ENCODE results near the gene MRAP. TPM values are rescaled to one million over a fixed set of nuclear protein-coding genes. Genes with fewer than 3 reads are reported as not detected.

MRAP gene
- total RNA-seq, 1 experiment from 2014 or later, result not detected

DNA sequence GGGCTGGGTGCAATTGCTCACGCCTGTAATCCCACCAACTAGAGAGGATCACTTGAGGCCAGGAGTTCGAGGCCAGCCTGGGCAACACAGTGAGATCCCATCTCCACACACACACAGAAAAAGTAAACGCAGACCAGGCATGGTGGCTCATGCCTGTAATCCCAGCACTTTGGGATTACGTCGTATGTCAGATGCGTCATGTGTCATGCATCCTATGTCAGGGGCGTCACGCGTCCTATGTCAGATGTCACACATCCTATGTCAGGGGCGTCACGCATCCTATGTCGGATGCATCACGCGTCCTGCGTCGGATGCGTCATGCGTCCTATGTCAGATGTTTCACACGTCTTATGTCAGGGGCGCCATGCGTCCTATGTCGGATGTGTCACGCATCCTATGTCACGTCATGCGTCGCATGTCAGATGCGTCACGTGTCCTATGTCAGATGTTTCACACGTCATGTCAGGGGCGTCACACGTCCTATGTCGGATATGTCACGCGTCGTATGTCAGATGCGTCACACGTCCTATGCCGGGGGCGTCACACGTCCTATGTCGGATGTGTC, 1.5 kb downstream of the MRAP start:
- ChIA-PET POLR2A (ENCODE audit: unreplicated experiment) (no interaction called here), CTCF (no interaction called here)
- Histone ChIP-seq H3K4me1 (replicated peaks; ENCODE audit: insufficient read depth) (no peaks in the 10 kb centered on the region), H3K4me2 (no peak overlapping the region), H3K9me2 (ENCODE audit: insufficient read depth) (no peaks in the 10 kb centered on the region), H3K9me3 (ENCODE audit: insufficient read depth, low read depth) (no peaks in the 10 kb centered on the region), H3K27ac (no peak overlapping the region), H3K27me3 (ENCODE audit: insufficient read depth, low read depth) (no peaks in the 10 kb centered on the region), H3K79me2 (ENCODE audit: low read depth) (no peaks in the 10 kb centered on the region), H4K20me1 (ENCODE audit: insufficient read depth) (no peaks in the 10 kb centered on the region), H3K36me3 (ENCODE audit: low read depth) (no peaks in the 10 kb centered on the region), H3F3A (ENCODE audit: insufficient read depth, low read depth) (0 out of 2 replicates have a peak, but pooled peaks cover 6% of the 10 kb centered on the region), H3K4me3 (no peak overlapping the region), H2AFZ (no peak overlapping the region)
- DNase-seq, result no peak
- TF ChIP-seq, protein P1, sequence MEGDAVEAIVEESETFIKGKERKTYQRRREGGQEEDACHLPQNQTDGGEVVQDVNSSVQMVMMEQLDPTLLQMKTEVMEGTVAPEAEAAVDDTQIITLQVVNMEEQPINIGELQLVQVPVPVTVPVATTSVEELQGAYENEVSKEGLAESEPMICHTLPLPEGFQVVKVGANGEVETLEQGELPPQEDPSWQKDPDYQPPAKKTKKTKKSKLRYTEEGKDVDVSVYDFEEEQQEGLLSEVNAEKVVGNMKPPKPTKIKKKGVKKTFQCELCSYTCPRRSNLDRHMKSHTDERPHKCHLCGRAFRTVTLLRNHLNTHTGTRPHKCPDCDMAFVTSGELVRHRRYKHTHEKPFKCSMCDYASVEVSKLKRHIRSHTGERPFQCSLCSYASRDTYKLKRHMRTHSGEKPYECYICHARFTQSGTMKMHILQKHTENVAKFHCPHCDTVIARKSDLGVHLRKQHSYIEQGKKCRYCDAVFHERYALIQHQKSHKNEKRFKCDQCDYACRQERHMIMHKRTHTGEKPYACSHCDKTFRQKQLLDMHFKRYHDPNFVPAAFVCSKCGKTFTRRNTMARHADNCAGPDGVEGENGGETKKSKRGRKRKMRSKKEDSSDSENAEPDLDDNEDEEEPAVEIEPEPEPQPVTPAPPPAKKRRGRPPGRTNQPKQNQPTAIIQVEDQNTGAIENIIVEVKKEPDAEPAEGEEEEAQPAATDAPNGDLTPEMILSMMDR (conservative IDR thresholded peaks at IDR 0.05), result no peak
- no peak for TF ChIP-seq EZH2 (IDR thresholded peaks at IDR 0.05; ENCODE audit: low read depth)
- BruUV-seq (replicated peaks), result no TSS peak
- intact Hi-C loops (cut with micrococcal nuclease; ENCODE audit: unreplicated experiment), result no loop called here

DNA sequence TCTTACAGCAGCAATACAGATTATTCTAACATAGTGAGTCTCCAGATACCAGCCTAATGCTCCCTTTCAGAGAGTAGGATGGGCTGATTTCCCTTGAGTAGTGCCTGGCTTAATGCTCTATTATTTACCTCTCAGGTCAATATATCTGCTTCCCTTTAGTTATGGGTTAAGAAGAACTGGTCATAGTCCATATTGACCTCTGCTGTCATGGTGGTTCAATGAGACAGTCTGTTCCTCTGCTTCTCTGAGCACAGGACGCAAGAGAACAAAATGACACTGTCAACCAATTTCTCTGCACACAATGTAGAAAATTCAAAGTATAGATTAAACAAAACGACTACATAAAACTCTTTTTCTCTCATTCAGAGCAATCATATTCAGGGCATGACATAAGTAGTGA, 2.9 kb downstream of the MRAP start:
- no peaks in the 10 kb centered on the region for H3K9me2 ChIP-seq (ENCODE audit: insufficient read depth)
- no peaks in the 10 kb centered on the region for H3K27me3 ChIP-seq (ENCODE audit: insufficient read depth, low read depth)
- H3K4me3 ChIP-seq, result no peak overlapping the region
- no peak overlapping the region for H2AFZ ChIP-seq
- TF ChIP-seq EZH2 (IDR thresholded peaks at IDR 0.05; ENCODE audit: low read depth), result no peak
- TF ChIP-seq, protein P1 (conservative IDR thresholded peaks at IDR 0.05), result no peak
- BruUV-seq (replicated peaks), result no TSS peak
- H3K79me2 ChIP-seq (ENCODE audit: low read depth), result no peaks in the 10 kb centered on the region
- no peaks in the 10 kb centered on the region for H4K20me1 ChIP-seq (ENCODE audit: insufficient read depth)
- H3K9me3 ChIP-seq (ENCODE audit: insufficient read depth, low read depth), result no peaks in the 10 kb centered on the region
- H3K4me2 ChIP-seq, result no peak overlapping the region
- H3K27ac ChIP-seq, result no peak overlapping the region
- no peaks in the 10 kb centered on the region for H3K4me1 ChIP-seq (replicated peaks; ENCODE audit: insufficient read depth)
- ChIA-PET POLR2A (ENCODE audit: unreplicated experiment) (no interaction called here), CTCF (no interaction called here)
- intact Hi-C loops (cut with micrococcal nuclease; ENCODE audit: unreplicated experiment), result no loop called here
- H3K36me3 ChIP-seq (ENCODE audit: low read depth), result no peaks in the 10 kb centered on the region
- H3F3A ChIP-seq (ENCODE audit: insufficient read depth, low read depth), result 0 out of 2 replicates have a peak, but pooled peaks cover 6% of the 10 kb centered on the region
- DNase-seq, result no peak

DNA sequence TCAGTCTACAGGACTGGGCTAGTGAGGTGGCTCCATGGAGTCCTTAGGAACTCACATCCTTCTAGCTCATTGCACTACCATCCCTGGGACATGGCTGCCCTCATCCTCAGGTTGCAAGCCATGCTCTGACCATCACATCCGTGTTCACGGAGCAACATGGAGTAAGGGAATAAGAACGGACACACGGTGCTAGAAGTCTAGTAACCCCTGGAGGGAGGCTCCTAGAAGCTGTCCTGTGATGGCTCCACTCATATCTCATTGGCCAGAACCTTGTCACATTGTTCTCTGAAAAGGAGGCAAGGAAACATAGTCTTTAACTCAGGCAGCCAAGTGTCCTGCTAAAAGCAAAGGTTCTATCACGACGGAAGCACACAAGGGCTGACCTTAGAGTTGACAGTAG, 3.9 kb downstream of the MRAP start:
- no TSS peak for BruUV-seq (replicated peaks)
- Histone ChIP-seq H3K4me2 (no peak overlapping the region), H3K4me3 (no peak overlapping the region), H3K79me2 (ENCODE audit: low read depth) (no peaks in the 10 kb centered on the region), H3K9me3 (ENCODE audit: insufficient read depth, low read depth) (no peaks in the 10 kb centered on the region), H2AFZ (no peak overlapping the region), H3K36me3 (ENCODE audit: low read depth) (no peaks in the 10 kb centered on the region), H4K20me1 (ENCODE audit: insufficient read depth) (no peaks in the 10 kb centered on the region), H3K27ac (no peak overlapping the region), H3K4me1 (replicated peaks; ENCODE audit: insufficient read depth) (no peaks in the 10 kb centered on the region), H3F3A (ENCODE audit: insufficient read depth, low read depth) (0 out of 2 replicates have a peak, but pooled peaks cover 6% of the 10 kb centered on the region), H3K9me2 (ENCODE audit: insufficient read depth) (no peaks in the 10 kb centered on the region), H3K27me3 (ENCODE audit: insufficient read depth, low read depth) (no peaks in the 10 kb centered on the region)
- no peak for TF ChIP-seq EZH2 (IDR thresholded peaks at IDR 0.05; ENCODE audit: low read depth)
- TF ChIP-seq, protein P1 (conservative IDR thresholded peaks at IDR 0.05), result no peak
- no peak for DNase-seq
- ChIA-PET CTCF (no interaction called here), POLR2A (ENCODE audit: unreplicated experiment) (no interaction called here)
- intact Hi-C loops (cut with micrococcal nuclease; ENCODE audit: unreplicated experiment), result no loop called here

Measured in PC-9 (cell line).